Neural progenitor cell (in vitro differentiated cells): ENCODE data around the gene CD59. TPM values are rescaled to one million over a fixed set of nuclear protein-coding genes. Genes with fewer than 3 reads are reported as not detected.
"Not testable (repeated sequence)": the region's sequence is repeated elsewhere in the genome, so short reads cannot be mapped to it uniquely, and the experiment has no call there.

Source experiments
- DNase-seq: peaks from one replicate; pipeline ENCODE4 v3.0.0-alpha.2; 2016; ENCODE audit warnings: low spot score
- H2AFZ ChIP-seq: fragments of 200-600 bp; sonication (generic); replicated peaks from 2 replicates; pipeline ENCODE4 v1.6.1; 2016; ENCODE audit warnings: antibody characterized with exemption
- H3F3A ChIP-seq: fragments of 200-600 bp; sonication (generic); 2 replicates; pipeline ENCODE4 v1.6.1; 2016; ENCODE audit warnings: antibody characterized with exemption, low read depth
- H3K27ac ChIP-seq: fragments of 200-600 bp; sonication (generic); 2 replicates; pipeline ENCODE4 v1.5.1; 2016; ENCODE audit warnings: mild to moderate bottlenecking
- H3K27me3 ChIP-seq: fragments of 200-600 bp; sonication (generic); 2 replicates; pipeline ENCODE4 v1.6.1; 2016; ENCODE audit warnings: mild to moderate bottlenecking, moderate library complexity
- H3K36me3 ChIP-seq: fragments of 200-600 bp; sonication (generic); 2 replicates; pipeline ENCODE4 v1.5.1; 2016
- H3K4me1 ChIP-seq: fragments of 200-600 bp; sonication (generic); 2 replicates; pipeline ENCODE4 v1.6.1; 2016; ENCODE audit warnings: mixed run types
- H3K4me2 ChIP-seq: fragments of 200-600 bp; sonication (generic); 2 replicates; pipeline ENCODE4 v1.6.1; 2016
- H3K4me3 ChIP-seq: fragments of 200-600 bp; sonication (generic); 2 replicates; pipeline ENCODE4 v1.5.1; 2016
- H3K79me2 ChIP-seq: fragments of 200-600 bp; sonication (generic); 2 replicates; pipeline ENCODE4 v1.6.1; 2016; ENCODE audit warnings: low read depth
- H3K9ac ChIP-seq: fragments of 200-600 bp; sonication (generic); 2 replicates; pipeline ENCODE4 v1.6.1; 2016
- H3K9me3 ChIP-seq: fragments of 200-600 bp; sonication (generic); 2 replicates; pipeline ENCODE4 v1.5.1; 2016; ENCODE audit warnings: low read depth
- H4K20me1 ChIP-seq: fragments of 200-600 bp; sonication (generic); 2 replicates; pipeline ENCODE4 v1.6.1; 2016; ENCODE audit warnings: low read depth
- H3K27ac Mint-ChIP-seq: 3 replicates; pipeline ENCODE4 v1.8.0; 2021; ENCODE audit warnings: mixed read lengths
- H3K27me3 Mint-ChIP-seq: 2 replicates; pipeline ENCODE4 v1.8.0; 2022; ENCODE audit warnings: low read depth, mild to moderate bottlenecking, inconsistent platforms, moderate library complexity, mixed read lengths; ENCODE audit not compliant: insufficient read depth
- H3K36me3 Mint-ChIP-seq: 3 replicates; pipeline ENCODE4 v1.8.0; 2021; ENCODE audit warnings: mixed read lengths
- H3K4me1 Mint-ChIP-seq: 3 replicates; pipeline ENCODE4 v1.8.0; 2021; ENCODE audit warnings: mixed read lengths
- H3K4me3 Mint-ChIP-seq: 3 replicates; pipeline ENCODE4 v1.8.0; 2021; ENCODE audit warnings: mild to moderate bottlenecking, moderate library complexity, mixed read lengths
- H3K9me3 Mint-ChIP-seq: 3 replicates; pipeline ENCODE4 v1.8.0; 2020; ENCODE audit warnings: mixed read lengths
- EZH2 ChIP-seq: fragments of 200-600 bp; sonication (generic); IDR thresholded peaks from 2 replicates; pipeline ENCODE4 v1.6.1; 2017; ENCODE audit warnings: antibody characterized with exemption, mild to moderate bottlenecking, moderate library complexity
- EZH2phosphoT487 ChIP-seq: fragments of 200-600 bp; sonication (generic); IDR thresholded peaks from 2 replicates; pipeline ENCODE4 v1.6.1; 2017; ENCODE audit warnings: antibody characterized with exemption
- total RNA-seq: library from RNA; depleted of rRNA; stranded (reverse); fragments of >200 nt; gene quantifications from 2 replicates; pipeline ENCODE4 v1.2.3, GENCODE V29; 2015; ENCODE audit warnings: low replicate concordance
- TF ChIP-seq, protein P1 (sequence below): fragments of 200-600 bp; sonication (generic); IDR thresholded peaks from 2 replicates; pipeline ENCODE4 v1.5.1; 2017; ENCODE audit warnings: antibody characterized with exemption, mild to moderate bottlenecking

CD59 gene
- total RNA-seq, 1 donor from 2014 or later, result 74.7 TPM

DNA sequence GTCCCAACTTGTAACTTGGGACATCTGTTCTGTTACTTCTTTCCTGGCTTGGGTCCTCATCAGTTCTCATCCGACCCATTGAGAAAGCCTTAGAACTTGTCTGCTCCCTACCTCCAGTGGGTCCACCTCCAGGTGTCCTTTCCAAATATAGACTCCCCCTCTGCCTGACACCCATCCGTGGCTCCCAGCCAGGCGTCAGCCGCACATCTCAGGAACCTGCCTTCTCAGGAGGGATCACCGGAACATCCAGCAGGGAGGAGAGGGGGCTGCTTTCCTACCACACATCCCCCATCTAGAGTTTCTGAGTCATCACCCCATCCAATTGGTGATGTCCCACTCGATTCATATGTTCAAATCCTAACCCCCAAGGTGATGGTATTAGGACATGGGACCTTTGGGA, 72.1 kb downstream of the CD59 start:
- Mint-ChIP-seq H3K27ac (no peak overlapping the region), H3K4me1 (peaks cover 36% of the 10 kb centered on the region), H3K36me3 (peaks cover 8% of the 10 kb centered on the region), H3K4me3 (no peak overlapping the region), H3K9me3 (peaks cover 3% of the 10 kb centered on the region), H3K27me3 (no peaks in the 10 kb centered on the region)
- DNase-seq, result no peak
- TF ChIP-seq, protein P1, sequence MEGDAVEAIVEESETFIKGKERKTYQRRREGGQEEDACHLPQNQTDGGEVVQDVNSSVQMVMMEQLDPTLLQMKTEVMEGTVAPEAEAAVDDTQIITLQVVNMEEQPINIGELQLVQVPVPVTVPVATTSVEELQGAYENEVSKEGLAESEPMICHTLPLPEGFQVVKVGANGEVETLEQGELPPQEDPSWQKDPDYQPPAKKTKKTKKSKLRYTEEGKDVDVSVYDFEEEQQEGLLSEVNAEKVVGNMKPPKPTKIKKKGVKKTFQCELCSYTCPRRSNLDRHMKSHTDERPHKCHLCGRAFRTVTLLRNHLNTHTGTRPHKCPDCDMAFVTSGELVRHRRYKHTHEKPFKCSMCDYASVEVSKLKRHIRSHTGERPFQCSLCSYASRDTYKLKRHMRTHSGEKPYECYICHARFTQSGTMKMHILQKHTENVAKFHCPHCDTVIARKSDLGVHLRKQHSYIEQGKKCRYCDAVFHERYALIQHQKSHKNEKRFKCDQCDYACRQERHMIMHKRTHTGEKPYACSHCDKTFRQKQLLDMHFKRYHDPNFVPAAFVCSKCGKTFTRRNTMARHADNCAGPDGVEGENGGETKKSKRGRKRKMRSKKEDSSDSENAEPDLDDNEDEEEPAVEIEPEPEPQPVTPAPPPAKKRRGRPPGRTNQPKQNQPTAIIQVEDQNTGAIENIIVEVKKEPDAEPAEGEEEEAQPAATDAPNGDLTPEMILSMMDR, result no peak
- TF ChIP-seq EZH2phosphoT487 (no peak), EZH2 (no peak)
- Histone ChIP-seq H3K9me3 (no peaks in the 10 kb centered on the region), H4K20me1 (no peaks in the 10 kb centered on the region), H3K27ac (no peak overlapping the region), H3K4me3 (no peak overlapping the region), H3K4me1 (peaks cover 6% of the 10 kb centered on the region), H2AFZ (no peak overlapping the region), H3F3A (no peaks in the 10 kb centered on the region), H3K79me2 (no peaks in the 10 kb centered on the region), H3K36me3 (no peaks in the 10 kb centered on the region), H3K4me2 (no peak overlapping the region), H3K27me3 (no peaks in the 10 kb centered on the region), H3K9ac (no peak overlapping the region)

DNA sequence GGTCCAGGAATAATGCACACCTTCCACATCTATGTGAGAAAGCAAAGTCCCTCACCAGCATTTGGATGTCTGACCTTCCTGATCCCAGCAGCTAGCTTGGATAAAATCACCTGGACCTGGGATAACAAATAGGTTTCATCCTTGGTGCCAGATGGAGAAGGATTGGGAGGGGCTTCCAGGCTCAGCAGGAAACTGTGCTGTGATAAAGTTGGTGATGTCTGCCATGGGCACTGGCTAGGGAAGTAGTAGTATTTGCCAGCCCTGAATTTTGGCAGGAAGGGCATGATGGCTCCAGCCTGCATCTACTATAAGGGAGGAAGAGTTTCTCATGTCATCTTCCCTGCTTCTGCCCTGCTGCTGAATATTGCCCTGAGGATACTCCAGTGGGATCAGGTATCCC, 73.1 kb downstream of the CD59 start:
- Histone ChIP-seq H3K9me3 (no peaks in the 10 kb centered on the region), H3K27me3 (no peaks in the 10 kb centered on the region), H4K20me1 (no peaks in the 10 kb centered on the region), H3K36me3 (no peaks in the 10 kb centered on the region), H3F3A (no peaks in the 10 kb centered on the region), H3K4me3 (no peak overlapping the region), H3K4me2 (no peak overlapping the region), H3K4me1 (no peaks in the 10 kb centered on the region), H3K9ac (no peak overlapping the region), H2AFZ (no peak overlapping the region), H3K79me2 (no peaks in the 10 kb centered on the region), H3K27ac (no peak overlapping the region)
- H3K36me3 Mint-ChIP-seq, result peaks cover 8% of the 10 kb centered on the region
- H3K27me3 Mint-ChIP-seq, result no peaks in the 10 kb centered on the region
- no peak for DNase-seq
- H3K4me3 Mint-ChIP-seq, result no peak overlapping the region
- peaks cover 25% of the 10 kb centered on the region for H3K4me1 Mint-ChIP-seq
- no peak overlapping the region for H3K27ac Mint-ChIP-seq
- H3K9me3 Mint-ChIP-seq, result peaks cover 3% of the 10 kb centered on the region
- TF ChIP-seq, protein P1, result no peak
- TF ChIP-seq EZH2phosphoT487 (no peak), EZH2 (no peak)

DNA sequence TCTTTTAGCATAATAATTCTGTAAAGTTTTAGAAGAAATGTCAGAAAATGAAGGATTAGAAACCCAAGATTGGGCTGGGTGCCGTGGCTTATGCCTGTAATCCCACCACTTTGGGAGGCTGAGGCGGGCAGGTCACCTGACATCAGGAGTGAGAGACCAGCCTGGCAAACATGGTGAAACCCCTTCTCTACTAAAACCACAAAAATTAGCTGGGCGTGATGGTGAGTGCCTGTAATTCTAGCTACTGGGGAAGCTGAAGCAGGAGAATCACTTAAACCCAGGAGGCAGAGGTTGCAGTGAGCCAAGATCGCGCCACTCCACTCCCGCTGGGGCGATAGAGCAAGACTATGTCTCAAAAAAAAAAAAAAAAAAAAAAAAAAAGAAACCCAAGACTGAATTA, 74.7 kb downstream of the CD59 start:
- not testable (repeated sequence) for H3K4me2 ChIP-seq, H3K9ac ChIP-seq, H3K79me2 ChIP-seq, H3K27ac ChIP-seq, H2AFZ ChIP-seq, H3K9me3 Mint-ChIP-seq, H3K27me3 ChIP-seq, H4K20me1 ChIP-seq, H3K4me3 Mint-ChIP-seq, H3K4me1 ChIP-seq, DNase-seq, H3K27ac Mint-ChIP-seq, H3F3A ChIP-seq, H3K9me3 ChIP-seq, H3K36me3 ChIP-seq, H3K4me3 ChIP-seq, H3K27me3 Mint-ChIP-seq, H3K36me3 Mint-ChIP-seq
- H3K4me1 Mint-ChIP-seq, result peaks cover 22% of the 10 kb centered on the region

DNA sequence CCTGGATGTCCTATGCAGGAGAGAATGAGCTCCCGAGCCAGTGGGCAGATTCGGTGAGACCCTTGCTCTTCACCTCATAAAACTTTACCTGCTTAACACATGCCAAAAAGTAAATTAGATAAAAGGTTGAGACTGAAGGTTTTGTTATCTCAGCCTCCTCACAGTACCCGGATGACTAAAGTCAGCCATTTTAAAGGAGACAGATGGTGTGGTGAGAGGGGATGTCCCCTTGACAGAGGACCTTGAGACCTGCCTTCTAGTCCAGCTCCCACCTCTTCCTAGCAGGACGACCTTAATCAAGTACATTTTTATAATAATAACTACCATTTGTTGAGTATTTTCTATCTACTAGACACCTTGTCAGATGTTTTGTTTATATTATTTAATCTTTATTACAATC, 75.3 kb downstream of the CD59 start:
- H3K27ac Mint-ChIP-seq, result no peak overlapping the region
- H3K9me3 Mint-ChIP-seq, result peaks cover 3% of the 10 kb centered on the region
- no peak overlapping the region for H3K4me3 Mint-ChIP-seq
- Histone ChIP-seq H3F3A (no peaks in the 10 kb centered on the region), H3K4me3 (no peak overlapping the region), H3K9me3 (no peaks in the 10 kb centered on the region), H2AFZ (no peak overlapping the region), H3K4me2 (no peak overlapping the region), H4K20me1 (no peaks in the 10 kb centered on the region), H3K27ac (no peak overlapping the region), H3K36me3 (no peaks in the 10 kb centered on the region), H3K4me1 (no peaks in the 10 kb centered on the region), H3K79me2 (no peaks in the 10 kb centered on the region), H3K9ac (no peak overlapping the region), H3K27me3 (no peaks in the 10 kb centered on the region)
- no peaks in the 10 kb centered on the region for H3K27me3 Mint-ChIP-seq
- peaks cover 18% of the 10 kb centered on the region for H3K4me1 Mint-ChIP-seq
- H3K36me3 Mint-ChIP-seq, result peaks cover 4% of the 10 kb centered on the region
- TF ChIP-seq EZH2, result no peak
- TF ChIP-seq EZH2phosphoT487, result no peak
- TF ChIP-seq, protein P1, result no peak
- no peak for DNase-seq
